Measurements from ENCODE around the gene CYP26C1.

DNA sequence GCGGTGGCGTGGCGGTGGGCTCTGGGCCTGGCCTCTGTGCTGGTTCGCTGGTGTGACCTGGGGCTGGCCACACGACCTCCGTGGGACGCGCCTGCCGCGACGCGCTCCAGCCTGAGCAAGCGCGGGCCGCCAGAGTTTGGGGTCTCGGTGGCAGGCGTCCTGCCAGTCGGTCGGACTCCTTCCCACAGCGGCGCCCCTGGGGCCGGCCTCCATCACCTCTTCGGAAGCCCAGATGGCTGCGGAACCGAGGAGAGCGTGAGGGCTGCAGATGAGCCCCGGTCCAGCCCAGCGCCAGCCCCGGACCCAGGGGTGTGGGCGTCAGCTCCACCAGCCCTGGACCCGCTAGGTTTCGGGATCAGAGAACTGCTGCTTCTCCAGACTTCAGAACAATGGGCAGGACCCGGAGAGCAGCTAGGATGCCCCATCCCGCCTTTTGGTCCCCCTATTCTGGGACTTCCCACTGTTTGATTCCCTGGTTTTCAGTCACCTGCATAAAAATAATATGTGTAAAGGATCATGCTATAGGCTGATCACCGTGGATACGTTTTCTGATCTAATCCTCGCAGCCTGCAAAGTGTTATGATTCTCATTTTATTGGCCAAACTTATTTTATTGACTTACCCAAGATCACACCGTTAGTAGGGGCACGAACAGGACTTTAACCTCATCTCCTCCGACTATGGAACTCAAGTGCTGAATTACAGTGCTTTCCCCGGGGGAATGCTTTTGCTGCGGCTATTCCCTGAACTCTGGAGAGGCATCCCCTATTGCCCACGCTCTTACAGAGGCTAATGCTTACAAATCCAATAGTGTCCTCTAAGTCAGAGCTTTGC, 2.8 kb downstream of the CYP26C1 start:
- no peak for TF ChIP-seq POLR2AphosphoS5 (IDR thresholded peaks at IDR 0.05)
- TF ChIP-seq, protein P1, sequence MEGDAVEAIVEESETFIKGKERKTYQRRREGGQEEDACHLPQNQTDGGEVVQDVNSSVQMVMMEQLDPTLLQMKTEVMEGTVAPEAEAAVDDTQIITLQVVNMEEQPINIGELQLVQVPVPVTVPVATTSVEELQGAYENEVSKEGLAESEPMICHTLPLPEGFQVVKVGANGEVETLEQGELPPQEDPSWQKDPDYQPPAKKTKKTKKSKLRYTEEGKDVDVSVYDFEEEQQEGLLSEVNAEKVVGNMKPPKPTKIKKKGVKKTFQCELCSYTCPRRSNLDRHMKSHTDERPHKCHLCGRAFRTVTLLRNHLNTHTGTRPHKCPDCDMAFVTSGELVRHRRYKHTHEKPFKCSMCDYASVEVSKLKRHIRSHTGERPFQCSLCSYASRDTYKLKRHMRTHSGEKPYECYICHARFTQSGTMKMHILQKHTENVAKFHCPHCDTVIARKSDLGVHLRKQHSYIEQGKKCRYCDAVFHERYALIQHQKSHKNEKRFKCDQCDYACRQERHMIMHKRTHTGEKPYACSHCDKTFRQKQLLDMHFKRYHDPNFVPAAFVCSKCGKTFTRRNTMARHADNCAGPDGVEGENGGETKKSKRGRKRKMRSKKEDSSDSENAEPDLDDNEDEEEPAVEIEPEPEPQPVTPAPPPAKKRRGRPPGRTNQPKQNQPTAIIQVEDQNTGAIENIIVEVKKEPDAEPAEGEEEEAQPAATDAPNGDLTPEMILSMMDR (IDR thresholded peaks at IDR 0.05) = no peak
- TF ChIP-seq EP300 (IDR thresholded peaks at IDR 0.05; ENCODE audit: low read depth) = no peak
- TF ChIP-seq POLR2A (IDR thresholded peaks at IDR 0.05) = no peak
